PFSK-1 (cell line): ENCODE data around the gene SRRM2.

Source experiments
- FOXP2 ChIP-seq: optimal IDR thresholded peaks from 2 replicates; pipeline ENCODE3; 2011; ENCODE audit warnings: borderline replicate concordance, control low read depth, inconsistent platforms; ENCODE audit not compliant: insufficient read depth; ENCODE audit errors: extremely low read length, extremely low read depth
- SIN3A ChIP-seq: IDR thresholded peaks from 2 replicates; pipeline ENCODE4 v1.6.1; 2012; ENCODE audit warnings: mild to moderate bottlenecking, low read length, moderate library complexity, borderline replicate concordance; ENCODE audit not compliant: insufficient read depth
- TAF1 ChIP-seq: IDR thresholded peaks from 2 replicates; pipeline ENCODE4 v1.6.1; 2012; ENCODE audit warnings: low read length, control low read depth, borderline replicate concordance; ENCODE audit not compliant: insufficient read depth

- TF ChIP-seq SIN3A, result no peak
- TF ChIP-seq TAF1, result no peak
- no peak for TF ChIP-seq FOXP2
Measured at GRCh38 chr16:2799859-2800226, 47.4 kb downstream of the SRRM2 start.
